Keratinocyte (primary cell): ENCODE measurements around the gene JAZF1. TPM values are rescaled to one million over a fixed set of nuclear protein-coding genes. Genes with fewer than 3 reads are reported as not detected.

Source experiments
- DNase-seq: peaks from one replicate; pipeline ENCODE4 v3.0.0-alpha.2; 2011; ENCODE audit warnings: low read depth, missing footprints, low spot score
- FAIRE-seq: peaks from 2 replicates; lab custom pipeline; 2011; peaks lifted over from hg19 to GRCh38; lab: Jason Lieb, UNC
- H2AFZ ChIP-seq: 2 replicates; pipeline ENCODE4 v1.6.0; 2012; ENCODE audit warnings: low read length, control low read depth, inconsistent platforms; ENCODE audit not compliant: control insufficient read depth
- H3K27ac ChIP-seq: 2 replicates; pipeline ENCODE4 v1.5.1; 2011; ENCODE audit warnings: low read length; ENCODE audit not compliant: control insufficient read depth, insufficient read depth
- H3K27me3 ChIP-seq: 3 replicates; pipeline ENCODE4 v1.6.0; 2011; ENCODE audit warnings: low read length; ENCODE audit not compliant: control insufficient read depth, insufficient read depth; ENCODE audit errors: extremely low read depth
- H3K36me3 ChIP-seq, 2 experiments: 2 replicates in 1 of 2; 3 replicates in 1 of 2; pipeline ENCODE4 v1.5.1; 2011; ENCODE audit warnings: low read length in 2 of 2, mild to moderate bottlenecking in 1 of 2; ENCODE audit not compliant: control insufficient read depth in 2 of 2, insufficient read depth in 2 of 2; ENCODE audit errors: extremely low read depth in 1 of 2
- H3K4me1 ChIP-seq: 3 replicates; pipeline ENCODE4 v1.5.1; 2011; ENCODE audit warnings: low read length; ENCODE audit not compliant: control insufficient read depth, insufficient read depth; ENCODE audit errors: extremely low read depth
- H3K4me2 ChIP-seq: 3 replicates; pipeline ENCODE4 v1.6.0; 2011; ENCODE audit warnings: low read depth, low read length; ENCODE audit not compliant: control insufficient read depth, insufficient read depth; ENCODE audit errors: extremely low read depth
- H3K4me3 ChIP-seq, 3 experiments: fragments of 200-600 bp in 1 of 3; sonication (generic) in 1 of 3; 2 replicates in 2 of 3; 3 replicates in 1 of 3; pipeline ENCODE4 v1.5.1; 2011 to 2016; ENCODE audit warnings: low read length in 3 of 3, mild to moderate bottlenecking in 3 of 3, control low read depth in 2 of 3, inconsistent platforms in 1 of 3, low read depth in 1 of 3, mixed read lengths in 1 of 3, mixed run types in 1 of 3, moderate library complexity in 1 of 3; ENCODE audit not compliant: control insufficient read depth in 2 of 3, insufficient read depth in 2 of 3; ENCODE audit errors: extremely low read depth in 1 of 3
- H3K79me2 ChIP-seq: 2 replicates; pipeline ENCODE4 v1.6.0; 2012; ENCODE audit warnings: low read length; ENCODE audit not compliant: control insufficient read depth, insufficient read depth
- H3K9ac ChIP-seq: 3 replicates; pipeline ENCODE4 v1.6.0; 2011; ENCODE audit warnings: low read length; ENCODE audit not compliant: control insufficient read depth, insufficient read depth; ENCODE audit errors: extremely low read depth
- H3K9me1 ChIP-seq: 3 replicates; pipeline ENCODE4 v1.6.0; 2011; ENCODE audit warnings: low read length; ENCODE audit not compliant: control insufficient read depth, insufficient read depth; ENCODE audit errors: extremely low read depth
- H3K9me3 ChIP-seq: 2 replicates; pipeline ENCODE4 v1.5.1; 2012; ENCODE audit warnings: low read depth, low read length; ENCODE audit not compliant: control insufficient read depth
- H4K20me1 ChIP-seq: 3 replicates; pipeline ENCODE4 v1.6.0; 2011; ENCODE audit warnings: low read length; ENCODE audit not compliant: control insufficient read depth, insufficient read depth; ENCODE audit errors: extremely low read depth
- CTCF ChIP-seq, 3 experiments: IDR thresholded peaks in 1 of 3; conservative IDR thresholded peaks in 1 of 3; optimal IDR thresholded peaks in 1 of 3; 2 replicates in 2 of 3; 3 replicates in 1 of 3; pipeline versions ENCODE3 to v1.5.1; 2011; ENCODE audit warnings: low read length in 3 of 3, mild to moderate bottlenecking in 3 of 3, moderate library complexity in 2 of 3, control low read depth in 1 of 3, inconsistent platforms in 1 of 3; ENCODE audit not compliant: insufficient read depth in 2 of 3; ENCODE audit errors: extremely low read depth in 1 of 3
- EZH2 ChIP-seq: IDR thresholded peaks from one replicate; pipeline ENCODE4 v1.6.1; 2012; ENCODE audit warnings: inconsistent platforms, mild to moderate bottlenecking, low read length, moderate library complexity
- dilution Hi-C: fragments of 300-500 bp; cut with MboI; formaldehyde crosslinking; loops from one replicate; pipeline ENCODE4 v1.7.0; 2020; ENCODE audit warnings: low sequenced_read_pairs; ENCODE audit not compliant: extremely low pct_ligation_motif_present
- polyA plus RNA-seq, 5 experiments: library from polyadenylated mRNA; depleted of rRNA in 3 of 5; stranded (reverse) in 3 of 5; stranded (forward) in 1 of 5; unstranded in 1 of 5; fragments of >200 nt; gene quantifications; 1 replicate in 1 of 5; 2 replicates in 3 of 5; 3 replicates in 1 of 5; pipeline versions ENCODE4 v1.2.1 to v1.2.3, GENCODE V29; 2011 to 2012; ENCODE audit warnings: missing spikeins in 2 of 5, low read depth in 1 of 5, low replicate concordance in 1 of 5

Gene JAZF1
- polyA plus RNA-seq, 1 donor (not counting 4 experiments of a cell fraction or from before 2014, with no cell fraction given), result 2.5 TPM

DNA sequence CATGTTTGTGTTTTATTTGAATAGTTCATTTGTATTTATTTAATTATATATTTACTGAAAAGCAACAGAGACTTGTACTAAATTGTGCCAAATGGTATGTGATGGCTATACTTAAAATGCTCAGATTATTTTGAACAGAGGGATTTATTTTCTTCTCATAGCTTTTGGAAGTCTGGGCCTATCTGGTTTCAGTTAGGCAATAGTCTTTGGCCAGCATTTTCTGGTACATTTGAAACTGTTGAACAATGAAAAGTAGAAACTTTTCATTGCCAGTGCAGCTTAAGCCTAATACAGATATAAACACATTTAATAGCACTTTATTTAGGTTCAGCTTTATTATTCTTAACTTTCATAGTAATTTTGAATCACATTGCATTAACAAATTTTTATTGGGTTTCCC is 252.6 kb downstream of the JAZF1 start:
- DNase-seq (no peak), FAIRE-seq (no peak)
- Histone ChIP-seq H3K27ac (no peak overlapping the region), H3K9me3 (no peaks in the 10 kb centered on the region), H3K4me3 (no peak overlapping the region), H3K4me1 (no peaks in the 10 kb centered on the region), H3K79me2 (no peaks in the 10 kb centered on the region), H3K36me3 (no peaks in the 10 kb centered on the region), H3K4me2 (no peak overlapping the region), H3K9ac (no peak overlapping the region), H4K20me1 (no peaks in the 10 kb centered on the region), H3K27me3 (no peaks in the 10 kb centered on the region), H2AFZ (no peak overlapping the region), H3K9me1 (no peaks in the 10 kb centered on the region)
- TF ChIP-seq EZH2 (no peak), CTCF (optimal IDR thresholded peaks at IDR 0.05 in 1 of 3, IDR thresholded peaks at IDR 0.05 in 1 of 3, conservative IDR thresholded peaks at IDR 0.05 in 1 of 3; ENCODE audit: extremely low read depth in 1 of 3, insufficient read depth in 2 of 3, low read length in 3 of 3) (no peak)
- dilution Hi-C loops, result no loop called here

- Histone ChIP-seq H3K4me3 (no peak overlapping the region), H2AFZ (no peak overlapping the region), H3K36me3 (no peaks in the 10 kb centered on the region), H3K4me2 (no peak overlapping the region), H3K4me1 (peaks cover 2% of the 10 kb centered on the region), H4K20me1 (no peaks in the 10 kb centered on the region), H3K9ac (no peak overlapping the region), H3K9me1 (no peaks in the 10 kb centered on the region), H3K9me3 (no peaks in the 10 kb centered on the region), H3K27ac (no peak overlapping the region), H3K79me2 (no peaks in the 10 kb centered on the region), H3K27me3 (no peaks in the 10 kb centered on the region)
- DNase-seq (no peak), FAIRE-seq (no peak)
- dilution Hi-C loops, result no loop called here
- TF ChIP-seq EZH2 (no peak), CTCF (optimal IDR thresholded peaks at IDR 0.05 in 1 of 3, IDR thresholded peaks at IDR 0.05 in 1 of 3, conservative IDR thresholded peaks at IDR 0.05 in 1 of 3; ENCODE audit: extremely low read depth in 1 of 3, insufficient read depth in 2 of 3, low read length in 3 of 3) (no peak)
Observed at GRCh38 chr7:27925573-27926201, 254.9 kb downstream of the JAZF1 start.
